ENCODE results near the gene CDH16. TPM values are rescaled to one million over a fixed set of nuclear protein-coding genes. Genes with fewer than 3 reads are reported as not detected.

CDH16 gene
- total RNA-seq, 1 donor from 2014 or later: 0.25 TPM

- Histone ChIP-seq H3K4me3 (no peak overlapping the region), H3K27ac (no peak overlapping the region), H3K36me3 (no peaks in the 10 kb centered on the region), H3K4me1 (no peaks in the 10 kb centered on the region), H3K9me3 (no peaks in the 10 kb centered on the region), H3K27me3 (no peaks in the 10 kb centered on the region)
- DNase-seq (ENCODE audit: extremely low spot score in 2 of 2): no peak
- intact Hi-C loops (cut with DNase I): loop anchor here (10.0 kb wide), 2 partner anchors 135 to 245 kb away; no protein-coding TSS in a partner anchor
- TF ChIP-seq POLR2A (IDR thresholded peaks at IDR 0.05) (no peak), CTCF (IDR thresholded peaks at IDR 0.05) (no peak), POLR2AphosphoS5 (IDR thresholded peaks at IDR 0.05; ENCODE audit: insufficient read depth in 1 of 2, low read depth in 1 of 2) (no peak)
Measured at GRCh38 chr16:66859397-66860068, 59.2 kb downstream of the CDH16 start.

GRCh38 chr16:66858740-66859396, 59.8 kb downstream of the CDH16 start:
- Histone ChIP-seq H3K27me3 (no peaks in the 10 kb centered on the region), H3K9me3 (no peaks in the 10 kb centered on the region), H3K27ac (no peak overlapping the region), H3K36me3 (no peaks in the 10 kb centered on the region), H3K4me1 (no peaks in the 10 kb centered on the region), H3K4me3 (no peak overlapping the region)
- DNase-seq (ENCODE audit: extremely low spot score in 2 of 2): no peak
- intact Hi-C loops (cut with DNase I): no loop called here
- no peak for TF ChIP-seq CTCF (IDR thresholded peaks at IDR 0.05)
- TF ChIP-seq POLR2AphosphoS5 (IDR thresholded peaks at IDR 0.05; ENCODE audit: insufficient read depth in 1 of 2, low read depth in 1 of 2): no peak
- no peak for TF ChIP-seq POLR2A (IDR thresholded peaks at IDR 0.05)

Other genes starting within 250 kb of the CDH16 start
- gene CMTM4, start 222.1 kb downstream of the CDH16 start, total RNA-seq: 15.7 TPM
- 149 TPM for gene DYNC1LI2, start 167.3 kb downstream of the CDH16 start, total RNA-seq
- gene TERB1, start 117.3 kb downstream of the CDH16 start, total RNA-seq: not detected
- 30.0 TPM for gene NAE1, start 87.9 kb downstream of the CDH16 start, total RNA-seq
- not detected for gene CA7, start 74.5 kb downstream of the CDH16 start, total RNA-seq
- 14.0 TPM for gene PDP2, start 38.4 kb downstream of the CDH16 start, total RNA-seq
- 49.1 TPM for gene RRAD, start 6.7 kb upstream of the CDH16 start, total RNA-seq
- 105 TPM for gene CIAO2B, start 15.5 kb upstream of the CDH16 start, total RNA-seq
- 55.7 TPM for gene CES2, start 16.6 kb upstream of the CDH16 start, total RNA-seq
- 0.98 TPM for gene CES3, start 42.4 kb upstream of the CDH16 start, total RNA-seq
- gene CES4A, start 69.7 kb upstream of the CDH16 start, total RNA-seq: 12.5 TPM
- gene CBFB, start 110.3 kb upstream of the CDH16 start, total RNA-seq: 33.9 TPM
- 23.3 TPM for gene PHAF1, start 191.1 kb upstream of the CDH16 start, total RNA-seq
- gene B3GNT9, start 232.1 kb upstream of the CDH16 start, total RNA-seq: 12.8 TPM
- gene TRADD, start 241.0 kb upstream of the CDH16 start, total RNA-seq: 22.3 TPM
- 31.4 TPM for gene FBXL8, start 241.1 kb upstream of the CDH16 start, total RNA-seq
- 54.3 TPM for gene HSF4, start 245.9 kb upstream of the CDH16 start, total RNA-seq

Data from vagina (tissue), 2 donors.